Testis (tissue), 2 donors: ENCODE data around the gene GMEB2.

Experiments used
- POLR2A ChIP-seq: fragments of 450-650 bp; IDR thresholded peaks from one replicate; pipeline ENCODE4 v1.6.1; 2017; ENCODE audit warnings: antibody characterized with exemption, mild to moderate bottlenecking, moderate library complexity
- TF ChIP-seq, protein P1 (sequence below), 3 experiments: fragments of 450-650 bp in 2 of 3; fragments of 200-600 bp in 1 of 3; sonication (generic) in 1 of 3; IDR thresholded peaks; one replicate each; pipeline ENCODE4 v1.5.1; 2016 to 2019; ENCODE audit warnings: antibody characterized with exemption in 3 of 3, mild to moderate bottlenecking in 2 of 3, moderate library complexity in 1 of 3

DNA sequence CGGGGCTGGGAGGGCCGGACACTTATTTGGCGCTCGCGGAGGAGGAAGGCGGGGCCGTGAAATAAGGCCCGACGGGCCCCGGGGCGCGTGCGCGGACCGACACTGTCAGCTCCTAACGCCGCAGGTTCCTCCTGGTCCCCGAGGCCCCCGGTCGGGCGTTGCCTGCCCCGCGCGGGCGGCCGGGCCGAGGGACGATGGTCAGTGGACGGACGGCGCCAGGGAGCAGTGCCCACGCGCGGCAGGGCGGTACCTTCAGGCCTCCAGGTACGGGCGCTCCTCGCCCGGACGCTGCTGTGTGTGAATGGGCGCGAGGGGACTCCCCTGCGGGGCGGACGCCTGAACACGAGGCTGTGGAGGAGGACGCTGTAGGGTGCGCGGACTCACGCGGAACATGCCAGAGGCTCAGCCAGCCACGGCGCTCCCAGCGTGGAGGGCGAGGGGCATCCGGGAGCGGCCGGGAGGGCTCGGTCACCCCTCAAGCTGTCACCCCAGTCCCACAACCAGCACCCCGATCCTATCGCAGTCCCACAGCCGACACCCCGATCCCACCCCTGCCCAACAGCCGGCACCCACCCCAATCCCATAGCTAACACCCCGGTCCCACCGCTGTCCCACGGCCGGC lies 339 bp upstream of the GMEB2 start:
- peak; percentile 10 for TF ChIP-seq POLR2A
- TF ChIP-seq, protein P1, sequence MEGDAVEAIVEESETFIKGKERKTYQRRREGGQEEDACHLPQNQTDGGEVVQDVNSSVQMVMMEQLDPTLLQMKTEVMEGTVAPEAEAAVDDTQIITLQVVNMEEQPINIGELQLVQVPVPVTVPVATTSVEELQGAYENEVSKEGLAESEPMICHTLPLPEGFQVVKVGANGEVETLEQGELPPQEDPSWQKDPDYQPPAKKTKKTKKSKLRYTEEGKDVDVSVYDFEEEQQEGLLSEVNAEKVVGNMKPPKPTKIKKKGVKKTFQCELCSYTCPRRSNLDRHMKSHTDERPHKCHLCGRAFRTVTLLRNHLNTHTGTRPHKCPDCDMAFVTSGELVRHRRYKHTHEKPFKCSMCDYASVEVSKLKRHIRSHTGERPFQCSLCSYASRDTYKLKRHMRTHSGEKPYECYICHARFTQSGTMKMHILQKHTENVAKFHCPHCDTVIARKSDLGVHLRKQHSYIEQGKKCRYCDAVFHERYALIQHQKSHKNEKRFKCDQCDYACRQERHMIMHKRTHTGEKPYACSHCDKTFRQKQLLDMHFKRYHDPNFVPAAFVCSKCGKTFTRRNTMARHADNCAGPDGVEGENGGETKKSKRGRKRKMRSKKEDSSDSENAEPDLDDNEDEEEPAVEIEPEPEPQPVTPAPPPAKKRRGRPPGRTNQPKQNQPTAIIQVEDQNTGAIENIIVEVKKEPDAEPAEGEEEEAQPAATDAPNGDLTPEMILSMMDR (IDR thresholded peaks at IDR 0.05) = no peak
